T47D (cell line): Measurements from ENCODE around the gene TOB1.

ENCODE experiments used
- DNase-seq, 2 experiments: peaks; one replicate each; pipeline versions ENCODE4 v3.0.0 to v3.0.0-alpha.2; 2011 to 2012; ENCODE audit warnings: low read depth in 1 of 2, low spot score in 1 of 2
- JUND ChIP-seq: IDR thresholded peaks from 2 replicates; pipeline ENCODE4 v1.6.1; 2012; ENCODE audit warnings: low read depth
- in situ Hi-C: cut with HindIII; loops from 2 replicates; pipeline ENCODE4 v1.10.0; 2016; ENCODE audit warnings: low sequenced_read_pairs, low pct_unique_long_range_greater_than_20kb

TOB1 gene

GRCh38 chr17:50858486-50859225 is 7.5 kb downstream of the TOB1 start:
- peak; percentile 94 for TF ChIP-seq JUND
- DNase-seq = peak in 1 of 2 experiments; percentile 99
- in situ Hi-C loops = no loop called here

DNA sequence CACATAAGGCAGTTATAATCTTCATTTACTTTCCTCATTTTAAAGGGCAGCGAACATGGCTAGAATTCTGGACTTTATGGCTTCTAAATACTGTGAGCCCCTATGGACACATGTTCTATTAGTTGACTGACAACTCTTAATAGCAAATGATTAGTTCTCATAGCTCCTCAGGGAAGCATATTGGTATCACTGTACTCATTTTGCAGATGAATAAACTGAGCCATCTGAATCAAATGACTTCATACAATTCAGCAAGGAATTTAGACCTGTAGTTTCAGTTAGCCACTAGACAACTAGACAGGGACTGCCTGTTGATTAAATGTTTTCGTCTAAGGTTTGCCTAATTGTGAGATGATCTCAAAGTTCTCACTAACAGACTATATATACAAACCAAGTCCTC is 9.7 kb downstream of the TOB1 start:
- no peak for DNase-seq
- in situ Hi-C loops = no loop called here
- TF ChIP-seq JUND = no peak

- TF ChIP-seq JUND = 0 out of 2 replicates have a peak, but pooled peaks have one; percentile 11
- in situ Hi-C loops = no loop called here
- DNase-seq = peak in 1 of 2 experiments; percentile 82
Observed at GRCh38 chr17:50855708-50856330, 10.3 kb downstream of the TOB1 start.

DNA sequence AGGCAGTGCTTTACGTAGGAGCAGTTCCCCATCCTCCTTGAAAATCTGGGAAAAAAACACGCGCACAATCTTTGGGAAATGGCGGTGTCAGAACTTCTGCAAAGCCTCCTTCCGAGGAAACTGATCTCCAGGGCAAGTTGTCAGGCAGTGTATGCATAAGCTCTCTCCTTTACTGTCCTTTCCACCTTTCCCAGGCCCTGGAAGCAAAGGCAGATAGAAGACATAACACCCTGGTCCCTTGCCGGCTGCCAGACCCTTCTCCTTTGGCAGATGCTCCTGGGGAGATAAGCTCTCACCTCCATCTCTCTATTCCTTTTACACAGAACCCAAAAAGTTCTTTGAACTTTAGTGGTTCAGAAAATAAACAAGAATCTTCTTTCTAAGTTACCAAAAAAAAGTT is 12.4 kb downstream of the TOB1 start:
- in situ Hi-C loops = no loop called here
- no peak for DNase-seq
- no peak for TF ChIP-seq JUND

GRCh38 chr17:50853015-50853615 is 13.0 kb downstream of the TOB1 start:
- no peak for DNase-seq
- in situ Hi-C loops = no loop called here
- no peak for TF ChIP-seq JUND

DNA sequence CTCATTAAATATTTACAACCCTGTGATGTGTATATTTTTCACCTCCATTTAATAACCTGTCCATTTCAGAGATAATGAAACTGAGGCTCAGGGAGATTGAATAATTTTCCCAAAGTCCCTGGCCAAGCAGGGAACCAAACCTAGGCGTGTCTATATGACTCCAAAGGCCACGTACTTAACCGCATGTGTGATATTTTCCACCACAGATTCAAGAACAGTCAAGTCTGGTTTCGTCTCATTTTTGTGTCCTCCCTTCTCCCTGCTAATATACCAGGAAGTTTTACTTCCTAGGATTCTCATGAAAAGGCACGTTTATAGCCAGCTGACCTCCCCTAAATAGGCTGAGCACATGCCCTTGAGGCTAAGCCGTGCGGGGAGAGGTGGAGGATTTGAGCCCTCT is 15.5 kb downstream of the TOB1 start:
- DNase-seq = peak in 1 of 2 experiments; percentile 98
- TF ChIP-seq JUND = no peak
- in situ Hi-C loops = no loop called here

GRCh38 chr17:50848711-50849110 is 17.4 kb downstream of the TOB1 start:
- TF ChIP-seq JUND = no peak
- DNase-seq = no peak
- in situ Hi-C loops = no loop called here

- in situ Hi-C loops = no loop called here
- DNase-seq = peak in 1 of 2 experiments; percentile 71
- TF ChIP-seq JUND = no peak
Observed at GRCh38 chr17:50848039-50848438, 18.1 kb downstream of the TOB1 start.

- DNase-seq = no peak
- no peak for TF ChIP-seq JUND
- in situ Hi-C loops = no loop called here
Observed at GRCh38 chr17:50847566-50847965, 18.6 kb downstream of the TOB1 start.

- DNase-seq = peak; percentile 63 to 97
- no peak; the same call in 1 of the 2 replicates for TF ChIP-seq JUND
- in situ Hi-C loops = no loop called here
Observed at GRCh38 chr17:50845240-50846147, 20.7 kb downstream of the TOB1 start.

DNA sequence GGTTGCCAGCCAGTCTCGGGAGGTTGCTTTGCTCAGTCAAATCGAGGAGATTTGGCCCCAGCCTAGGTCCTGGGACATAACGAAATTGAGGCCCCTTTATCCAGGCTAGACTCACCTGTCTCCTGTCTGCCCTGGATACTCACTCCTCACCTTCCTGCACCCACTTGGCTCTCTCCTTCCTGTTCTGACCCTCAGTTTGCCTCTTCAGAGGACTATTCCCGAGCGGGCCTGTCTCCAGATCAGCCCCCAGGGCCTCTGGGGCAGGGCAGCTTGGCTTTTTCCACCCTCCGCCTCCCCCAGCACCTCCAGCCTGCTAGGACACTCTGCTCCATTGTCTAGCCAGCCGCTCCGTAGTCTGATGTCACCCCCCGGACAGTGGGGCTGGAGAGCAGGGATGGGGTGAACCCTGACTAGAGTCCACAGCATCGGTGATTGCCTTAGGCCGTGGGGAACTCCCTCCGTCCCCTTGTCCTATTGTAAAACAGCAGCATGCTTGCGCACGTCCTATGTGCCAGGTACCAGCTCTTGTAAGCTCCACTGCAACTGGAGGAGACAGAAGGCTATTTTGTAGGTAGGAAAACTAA is 21.9 kb downstream of the TOB1 start:
- in situ Hi-C loops = no loop called here
- DNase-seq = peak in 1 of 2 experiments; percentile 97
- no peak for TF ChIP-seq JUND
